ENCODE results near the gene TACC2.
"Not testable (repeated sequence)": the region's sequence is repeated elsewhere in the genome, so short reads cannot be mapped to it uniquely, and the experiment has no call there.

TACC2 gene

GRCh38 chr10:122189185-122189584 lies 200.2 kb downstream of the TACC2 start:
- Mint-ChIP-seq H3K4me1 (ENCODE audit: low read depth) (no peaks in the 10 kb centered on the region), H3K27ac (no peak overlapping the region), H3K4me3 (no peak overlapping the region), H3K36me3 (ENCODE audit: low read depth) (no peaks in the 10 kb centered on the region), H3K27me3 (peaks cover 3% of the 10 kb centered on the region), H3K9me3 (no peaks in the 10 kb centered on the region)

GRCh38 chr10:122190176-122190943 lies 201.4 kb downstream of the TACC2 start:
- H3K27me3 Mint-ChIP-seq, result peaks cover 2% of the 10 kb centered on the region
- H3K4me1 Mint-ChIP-seq (ENCODE audit: low read depth), result no peaks in the 10 kb centered on the region
- no peak overlapping the region for H3K4me3 Mint-ChIP-seq
- no peaks in the 10 kb centered on the region for H3K9me3 Mint-ChIP-seq
- H3K36me3 Mint-ChIP-seq (ENCODE audit: low read depth), result no peaks in the 10 kb centered on the region
- no peak overlapping the region for H3K27ac Mint-ChIP-seq

GRCh38 chr10:122191936-122192541 lies 203.1 kb downstream of the TACC2 start:
- no peaks in the 10 kb centered on the region for H3K27me3 Mint-ChIP-seq
- no peaks in the 10 kb centered on the region for H3K4me1 Mint-ChIP-seq (ENCODE audit: low read depth)
- no peaks in the 10 kb centered on the region for H3K9me3 Mint-ChIP-seq
- no peaks in the 10 kb centered on the region for H3K36me3 Mint-ChIP-seq (ENCODE audit: low read depth)
- no peak overlapping the region for H3K27ac Mint-ChIP-seq
- H3K4me3 Mint-ChIP-seq, result no peak overlapping the region

- no peak overlapping the region for H3K27ac Mint-ChIP-seq
- no peak overlapping the region for H3K4me3 Mint-ChIP-seq
- no peaks in the 10 kb centered on the region for H3K36me3 Mint-ChIP-seq (ENCODE audit: low read depth)
- no peaks in the 10 kb centered on the region for H3K27me3 Mint-ChIP-seq
- H3K4me1 Mint-ChIP-seq (ENCODE audit: low read depth), result no peaks in the 10 kb centered on the region
- no peaks in the 10 kb centered on the region for H3K9me3 Mint-ChIP-seq
Observed at GRCh38 chr10:122194251-122194650, 205.3 kb downstream of the TACC2 start.

GRCh38 chr10:122196218-122196617 lies 207.3 kb downstream of the TACC2 start:
- Mint-ChIP-seq H3K9me3 (no peaks in the 10 kb centered on the region), H3K4me1 (ENCODE audit: low read depth) (no peaks in the 10 kb centered on the region), H3K36me3 (ENCODE audit: low read depth) (no peaks in the 10 kb centered on the region), H3K4me3 (no peak overlapping the region), H3K27me3 (no peaks in the 10 kb centered on the region), H3K27ac (no peak overlapping the region)

GRCh38 chr10:122197611-122198222 lies 208.8 kb downstream of the TACC2 start:
- H3K27ac Mint-ChIP-seq, result no peak overlapping the region
- H3K27me3 Mint-ChIP-seq, result no peaks in the 10 kb centered on the region
- no peak overlapping the region for H3K4me3 Mint-ChIP-seq
- no peaks in the 10 kb centered on the region for H3K4me1 Mint-ChIP-seq (ENCODE audit: low read depth)
- no peaks in the 10 kb centered on the region for H3K36me3 Mint-ChIP-seq (ENCODE audit: low read depth)
- no peaks in the 10 kb centered on the region for H3K9me3 Mint-ChIP-seq

GRCh38 chr10:122198631-122199030 lies 209.7 kb downstream of the TACC2 start:
- Mint-ChIP-seq H3K27me3 (no peaks in the 10 kb centered on the region), H3K9me3 (no peaks in the 10 kb centered on the region), H3K27ac (no peak overlapping the region), H3K4me3 (no peak overlapping the region), H3K36me3 (ENCODE audit: low read depth) (no peaks in the 10 kb centered on the region), H3K4me1 (ENCODE audit: low read depth) (no peaks in the 10 kb centered on the region)

- H3K4me3 Mint-ChIP-seq, result no peak overlapping the region
- H3K27me3 Mint-ChIP-seq, result no peaks in the 10 kb centered on the region
- no peaks in the 10 kb centered on the region for H3K36me3 Mint-ChIP-seq (ENCODE audit: low read depth)
- no peaks in the 10 kb centered on the region for H3K4me1 Mint-ChIP-seq (ENCODE audit: low read depth)
- no peak overlapping the region for H3K27ac Mint-ChIP-seq
- no peaks in the 10 kb centered on the region for H3K9me3 Mint-ChIP-seq
Observed at GRCh38 chr10:122199070-122199469, 210.1 kb downstream of the TACC2 start.

GRCh38 chr10:122199689-122200088 lies 210.7 kb downstream of the TACC2 start:
- Mint-ChIP-seq H3K4me3 (no peak overlapping the region), H3K27ac (no peak overlapping the region), H3K27me3 (no peaks in the 10 kb centered on the region), H3K9me3 (no peaks in the 10 kb centered on the region), H3K36me3 (ENCODE audit: low read depth) (no peaks in the 10 kb centered on the region), H3K4me1 (ENCODE audit: low read depth) (no peaks in the 10 kb centered on the region)

- H3K4me3 Mint-ChIP-seq, result no peak overlapping the region
- no peaks in the 10 kb centered on the region for H3K4me1 Mint-ChIP-seq (ENCODE audit: low read depth)
- no peak overlapping the region for H3K27ac Mint-ChIP-seq
- H3K27me3 Mint-ChIP-seq, result no peaks in the 10 kb centered on the region
- no peaks in the 10 kb centered on the region for H3K9me3 Mint-ChIP-seq
- no peaks in the 10 kb centered on the region for H3K36me3 Mint-ChIP-seq (ENCODE audit: low read depth)
Observed at GRCh38 chr10:122201401-122201800, 212.4 kb downstream of the TACC2 start.

GRCh38 chr10:122203180-122203579 lies 214.2 kb downstream of the TACC2 start:
- H3K9me3 Mint-ChIP-seq; H3K27ac Mint-ChIP-seq; H3K27me3 Mint-ChIP-seq; H3K36me3 Mint-ChIP-seq (ENCODE audit: low read depth); H3K4me3 Mint-ChIP-seq; H3K4me1 Mint-ChIP-seq (ENCODE audit: low read depth): not testable (repeated sequence)

GRCh38 chr10:122204691-122205489 lies 215.9 kb downstream of the TACC2 start:
- Mint-ChIP-seq H3K27ac (no peak overlapping the region), H3K4me3 (no peak overlapping the region), H3K36me3 (ENCODE audit: low read depth) (no peaks in the 10 kb centered on the region), H3K9me3 (no peaks in the 10 kb centered on the region), H3K4me1 (ENCODE audit: low read depth) (no peaks in the 10 kb centered on the region), H3K27me3 (no peaks in the 10 kb centered on the region)

- H3K9me3 Mint-ChIP-seq, result no peaks in the 10 kb centered on the region
- no peak overlapping the region for H3K27ac Mint-ChIP-seq
- H3K4me3 Mint-ChIP-seq, result no peak overlapping the region
- no peaks in the 10 kb centered on the region for H3K4me1 Mint-ChIP-seq (ENCODE audit: low read depth)
- H3K36me3 Mint-ChIP-seq (ENCODE audit: low read depth), result no peaks in the 10 kb centered on the region
- no peaks in the 10 kb centered on the region for H3K27me3 Mint-ChIP-seq
Observed at GRCh38 chr10:122206471-122207065, 217.6 kb downstream of the TACC2 start.

- no peak overlapping the region for H3K4me3 Mint-ChIP-seq
- H3K9me3 Mint-ChIP-seq, result no peaks in the 10 kb centered on the region
- H3K4me1 Mint-ChIP-seq (ENCODE audit: low read depth), result no peaks in the 10 kb centered on the region
Observed at GRCh38 chr10:122207163-122207562, 218.2 kb downstream of the TACC2 start.

GRCh38 chr10:122207596-122207995 lies 218.6 kb downstream of the TACC2 start:
- H3K36me3 Mint-ChIP-seq (ENCODE audit: low read depth), result no peaks in the 10 kb centered on the region
- H3K9me3 Mint-ChIP-seq, result no peaks in the 10 kb centered on the region
- no peaks in the 10 kb centered on the region for H3K27me3 Mint-ChIP-seq
- no peaks in the 10 kb centered on the region for H3K4me1 Mint-ChIP-seq (ENCODE audit: low read depth)
- H3K4me3 Mint-ChIP-seq, result no peak overlapping the region
- no peak overlapping the region for H3K27ac Mint-ChIP-seq

More at GRCh38 chr10:122207163-122207562, 218.2 kb downstream of the TACC2 start:
- Mint-ChIP-seq H3K27ac (no peak overlapping the region), H3K27me3 (no peaks in the 10 kb centered on the region), H3K36me3 (ENCODE audit: low read depth) (no peaks in the 10 kb centered on the region)
